GM18508 (cell line): ENCODE results near the gene RNH1.

Experiments used
- ATAC-seq: cut with Tn5 transposase; IDR thresholded peaks from one replicate; pipeline ENCODE4 v1.9.1; 2021; ENCODE audit warnings: moderate number of reproducible peaks; ENCODE audit not compliant: insufficient read depth, unreplicated experiment

The RNH1 gene

GRCh38 chr11:461626-462025 is 45.4 kb downstream of the RNH1 start:
- no peak for ATAC-seq

DNA sequence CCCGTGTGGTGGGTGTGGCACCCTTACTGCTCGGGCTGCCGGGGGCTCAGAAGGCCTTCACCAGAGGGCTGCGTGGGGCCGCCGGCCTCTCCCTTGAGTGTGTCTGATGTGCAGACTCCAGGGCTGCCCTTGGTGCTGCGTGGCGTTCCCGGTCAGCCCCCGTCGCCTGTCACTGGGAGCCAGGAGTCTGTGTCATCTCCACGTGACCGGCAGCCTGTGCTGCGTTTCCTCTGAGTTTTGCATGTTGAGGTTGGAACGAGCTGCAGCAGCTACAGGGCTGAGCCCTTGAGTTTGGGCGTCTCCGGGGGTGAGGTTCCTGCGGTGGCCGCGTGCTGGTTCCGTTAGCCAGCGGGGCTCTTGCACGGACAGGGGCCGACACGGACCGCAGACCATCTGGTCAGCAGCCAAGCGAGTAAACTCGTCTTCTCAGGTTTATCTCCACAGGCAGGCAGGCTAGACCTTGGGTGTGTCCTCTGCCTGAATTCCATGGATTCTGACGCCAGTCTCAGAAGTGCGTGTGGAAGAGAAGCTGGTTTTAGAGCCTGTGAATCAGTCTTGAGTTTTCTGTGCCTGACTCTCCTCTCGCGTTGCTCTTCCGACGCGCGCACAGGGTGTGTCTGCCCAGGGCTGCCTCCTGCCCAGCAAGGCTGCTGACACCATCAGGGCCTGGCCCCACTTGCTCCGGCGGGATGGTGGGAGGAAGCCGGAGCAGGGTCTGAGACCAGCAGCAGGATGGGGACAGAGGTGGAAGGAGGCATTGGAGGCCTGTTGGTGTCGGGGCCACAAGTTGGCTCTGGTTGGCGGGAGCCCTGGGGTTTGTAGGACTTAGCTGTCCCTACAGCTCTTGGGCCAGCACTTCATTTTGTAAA is 46.5 kb downstream of the RNH1 start:
- no peak for ATAC-seq

GRCh38 chr11:459511-460220 is 47.4 kb downstream of the RNH1 start:
- ATAC-seq, result no peak

DNA sequence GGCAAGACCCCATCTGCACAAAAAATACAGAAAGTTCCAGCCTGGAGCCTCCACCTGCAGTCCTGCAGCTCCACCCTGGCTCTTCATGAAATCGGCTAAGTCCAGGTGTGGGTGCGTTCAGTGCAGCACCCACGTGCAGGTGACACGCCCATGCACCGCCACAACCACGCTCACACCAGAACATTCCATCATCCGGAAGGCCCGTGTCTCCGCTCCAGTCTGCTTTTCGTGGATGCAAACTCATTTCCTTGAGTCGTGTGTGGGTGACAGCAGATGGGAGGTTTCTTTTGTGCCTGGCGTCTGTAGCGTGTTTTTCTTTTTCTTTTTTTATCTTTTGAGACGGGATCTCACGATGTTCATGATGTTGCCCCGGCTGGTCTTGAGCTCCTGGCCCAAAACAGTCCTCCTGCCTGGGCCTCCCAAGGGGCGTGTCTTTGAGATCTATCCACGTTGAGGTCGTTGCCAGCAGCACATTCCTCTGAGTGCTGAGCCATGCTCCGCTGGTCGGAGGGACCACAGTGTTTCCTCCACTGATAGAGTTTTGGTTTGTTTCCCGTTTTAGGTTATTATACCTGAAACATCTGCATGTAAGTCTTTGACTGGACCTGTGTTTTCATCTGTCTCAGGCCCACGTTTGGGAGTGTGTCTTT is 49.8 kb downstream of the RNH1 start:
- no peak for ATAC-seq

DNA sequence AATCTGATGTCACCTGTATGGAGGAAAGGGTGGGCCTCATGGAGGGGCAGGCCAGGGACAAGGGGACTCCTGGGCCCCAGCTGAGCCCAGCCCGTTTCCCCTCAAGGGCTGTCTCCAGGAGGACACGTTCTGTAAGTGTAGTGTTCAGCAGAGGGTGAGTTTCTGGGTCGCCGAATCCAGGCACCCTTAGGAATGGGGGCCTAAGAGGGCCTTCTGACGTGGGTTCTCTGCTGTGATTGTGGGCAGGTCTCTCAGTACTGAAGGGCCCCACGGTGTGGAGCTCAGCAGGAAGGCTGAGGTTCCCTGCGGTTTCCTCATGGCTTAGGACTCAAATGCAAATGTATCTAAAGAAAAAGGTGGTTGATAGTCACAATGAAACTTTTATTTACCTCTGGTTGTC is 50.5 kb downstream of the RNH1 start:
- no peak for ATAC-seq

GRCh38 chr11:455566-456147 is 51.4 kb downstream of the RNH1 start:
- ATAC-seq, result no peak

- no peak for ATAC-seq
Observed at GRCh38 chr11:454801-455565, 52.1 kb downstream of the RNH1 start.

GRCh38 chr11:454043-454442 is 53.0 kb downstream of the RNH1 start:
- no peak for ATAC-seq

DNA sequence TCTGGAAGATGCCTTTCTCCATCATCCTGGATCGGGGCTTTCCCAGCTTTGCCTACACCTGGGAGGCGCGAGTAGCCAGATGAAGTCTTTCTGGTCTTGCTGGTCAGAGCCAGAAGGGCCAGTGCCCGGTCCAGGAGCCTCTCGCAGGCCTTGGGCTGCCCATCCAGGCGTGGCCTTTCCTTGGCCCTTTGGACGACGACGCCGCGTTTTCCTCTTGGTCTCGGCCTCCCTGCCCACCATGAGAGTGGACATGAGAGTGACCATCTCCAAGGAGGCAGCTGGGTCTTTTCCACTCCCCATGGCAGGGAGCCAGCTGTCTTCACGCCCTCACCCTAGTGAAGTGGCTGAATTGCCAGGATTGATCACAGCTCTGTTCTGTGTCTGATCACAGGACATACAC is 53.5 kb downstream of the RNH1 start:
- ATAC-seq, result no peak

DNA sequence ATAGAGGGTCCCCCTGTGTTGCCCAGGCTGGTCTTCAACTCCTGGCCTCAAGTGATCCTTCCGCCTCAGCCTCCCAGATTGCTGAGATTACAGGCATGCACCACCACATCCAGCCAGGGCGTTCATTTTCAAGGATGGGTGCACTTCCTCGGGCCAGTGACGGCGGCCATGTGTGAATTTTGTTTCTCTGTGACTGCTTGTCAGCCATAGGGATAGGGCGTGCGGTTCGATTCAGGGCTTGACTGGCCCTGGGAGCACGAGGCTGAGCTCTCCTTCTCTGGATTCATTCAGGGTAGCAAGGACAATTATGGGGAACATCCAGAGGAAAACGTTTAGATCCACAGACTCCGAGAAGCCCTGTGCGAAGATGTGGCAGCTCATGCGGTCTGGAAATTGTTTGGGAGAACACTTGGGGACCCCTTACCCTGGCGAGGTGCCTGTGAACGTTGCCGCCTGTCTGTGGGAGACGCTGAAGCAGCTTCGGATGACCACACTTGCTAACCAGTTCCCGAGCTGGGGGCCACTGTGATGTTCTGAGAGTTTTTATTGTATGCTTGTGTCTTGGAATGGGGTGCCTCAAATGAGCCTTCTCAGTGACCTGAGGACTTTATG is 54.0 kb downstream of the RNH1 start:
- ATAC-seq, result no peak

DNA sequence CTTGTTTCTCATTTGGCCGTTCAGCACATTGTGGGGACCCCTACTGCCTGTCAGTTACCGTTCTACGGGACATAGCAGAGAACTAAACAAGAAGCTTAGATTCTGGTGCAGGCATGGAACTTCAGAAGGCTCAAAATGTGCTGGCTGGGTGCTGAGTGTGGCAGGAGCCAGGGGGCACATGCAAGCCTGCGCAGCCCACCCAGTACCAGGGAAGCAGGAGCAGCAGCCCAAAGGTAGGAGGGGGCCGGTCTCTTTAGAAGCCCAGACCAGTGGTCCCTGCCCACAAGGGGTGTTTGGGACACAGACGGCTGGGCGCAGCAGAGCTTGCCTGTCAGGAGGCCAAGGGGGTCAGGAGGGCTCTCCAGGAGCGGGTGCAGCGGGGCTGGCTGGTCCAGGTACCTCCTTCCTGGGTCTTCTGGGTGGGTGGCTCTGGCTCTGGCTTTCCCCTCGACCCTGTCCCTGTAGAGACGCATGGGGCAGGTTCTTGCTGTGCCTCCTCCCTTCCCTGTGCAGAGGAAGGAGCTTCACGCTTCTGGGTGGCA is 54.8 kb downstream of the RNH1 start:
- no peak for ATAC-seq

GRCh38 chr11:451738-452137 is 55.3 kb downstream of the RNH1 start:
- ATAC-seq, result no peak

DNA sequence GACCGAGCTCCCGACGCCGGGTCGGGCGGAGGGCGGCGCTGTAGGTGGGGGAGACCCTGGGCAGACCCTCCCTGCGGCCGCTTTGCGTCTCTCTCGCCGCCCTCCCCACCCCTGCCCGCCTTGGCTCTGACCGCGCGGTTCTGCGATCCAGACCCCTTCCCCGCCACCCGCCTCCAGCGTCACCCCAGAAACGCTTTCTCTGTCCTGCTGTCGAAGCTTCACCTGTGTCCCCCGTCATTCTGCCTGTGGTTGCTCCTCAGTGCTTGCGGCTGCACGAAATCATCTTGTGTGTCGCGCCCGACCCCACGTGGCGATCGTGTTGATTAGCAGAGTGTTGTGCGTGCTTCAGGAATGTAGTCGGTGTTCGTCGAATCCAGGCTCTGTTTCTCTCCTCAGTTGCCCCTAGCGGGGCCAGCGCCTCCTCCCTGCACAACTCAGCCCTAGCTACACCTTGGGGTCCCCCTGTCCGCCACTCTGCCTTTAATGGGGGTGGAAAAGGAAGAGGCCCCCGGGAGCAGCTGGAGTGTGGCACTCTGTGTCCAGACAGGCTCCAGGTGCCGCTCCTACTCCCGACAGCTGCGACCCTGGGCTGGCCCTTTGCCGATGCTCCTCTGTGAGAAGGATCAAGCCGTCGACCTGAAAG is 56.1 kb downstream of the RNH1 start:
- no peak for ATAC-seq

- peak; percentile 55 for ATAC-seq
Observed at GRCh38 chr11:449889-450808, 56.9 kb downstream of the RNH1 start, which contains the start of gene PTDSS2. Gene PTDSS2, plus strand, starts transcription at chr11:450279. Its CDS starts 177 bp downstream, at chr11:450456.

DNA sequence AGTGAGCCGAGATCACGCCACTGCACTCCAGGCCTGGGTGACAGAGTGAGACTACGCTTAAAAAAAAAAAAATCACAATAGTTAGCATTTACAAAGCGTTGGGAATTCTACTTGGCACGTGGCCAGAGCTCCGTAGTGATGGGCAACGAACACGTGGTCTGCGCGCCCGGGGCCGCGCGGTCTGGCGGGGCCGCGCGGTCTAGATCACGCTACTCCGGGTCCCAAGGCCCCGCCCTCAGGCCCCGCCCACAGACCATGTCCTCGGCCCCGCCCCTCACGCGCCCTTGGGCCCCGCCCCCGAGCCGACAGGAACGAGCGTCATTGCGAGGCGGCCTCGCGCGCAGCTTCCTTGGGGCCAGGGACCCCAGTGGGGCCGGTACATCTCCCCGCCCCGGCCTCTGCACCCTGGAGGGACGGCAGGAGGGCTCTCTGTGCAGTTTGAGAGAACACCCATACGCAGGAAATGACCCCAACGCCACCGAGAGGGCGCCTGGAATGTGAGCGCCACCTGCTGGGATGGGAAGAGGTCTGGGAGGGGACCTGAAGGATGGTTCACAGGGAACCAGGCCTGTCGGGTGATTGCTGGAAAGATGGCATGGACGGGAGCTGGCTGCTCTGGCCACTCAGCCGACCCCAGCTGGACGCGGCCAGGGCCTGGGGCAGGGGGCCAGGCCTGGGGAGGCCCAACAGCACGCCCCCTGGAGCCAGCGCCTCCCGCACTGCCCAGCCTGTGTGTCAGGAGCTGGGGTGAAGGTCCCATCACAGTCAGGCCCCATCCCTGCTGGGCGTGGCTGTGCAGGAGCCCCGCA is 58.9 kb downstream of the RNH1 start:
- ATAC-seq, result no peak

DNA sequence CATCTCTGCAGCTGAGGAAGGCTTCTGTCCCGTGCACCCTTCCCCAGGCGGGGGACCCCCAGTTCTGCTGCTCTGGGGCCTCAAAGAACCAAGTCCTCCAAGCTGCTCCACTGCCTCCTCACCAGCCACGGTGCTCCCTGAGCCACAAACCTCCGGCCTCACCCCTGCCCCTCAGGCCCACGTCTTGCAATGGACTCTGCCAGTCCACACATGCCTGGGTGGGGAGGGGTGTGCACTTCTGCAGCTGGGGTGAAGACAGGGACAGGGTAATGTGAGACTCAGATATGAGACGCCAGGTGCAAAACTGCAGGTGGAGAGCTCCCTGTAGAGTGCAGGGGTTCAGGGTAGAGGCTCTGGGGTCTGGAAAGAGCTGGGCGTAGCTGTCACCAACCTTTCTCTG is 60.2 kb downstream of the RNH1 start:
- no peak for ATAC-seq
